GM21515 (cell line): ENCODE data around the gene KCNB1.

Source experiments
- ATAC-seq: cut with Tn5 transposase; IDR thresholded peaks from one replicate; pipeline ENCODE4 v1.9.1; 2021; ENCODE audit not compliant: unreplicated experiment

The KCNB1 gene

GRCh38 chr20:49471397-49471796 is 11.1 kb downstream of the KCNB1 start:
- ATAC-seq: no peak

GRCh38 chr20:49470922-49471321 is 11.5 kb downstream of the KCNB1 start:
- no peak for ATAC-seq

GRCh38 chr20:49469060-49469459 is 13.4 kb downstream of the KCNB1 start:
- ATAC-seq: no peak

GRCh38 chr20:49468412-49468811 is 14.1 kb downstream of the KCNB1 start:
- ATAC-seq: no peak

- no peak for ATAC-seq
Observed at GRCh38 chr20:49466114-49466912, 16.2 kb downstream of the KCNB1 start.

- no peak for ATAC-seq
Observed at GRCh38 chr20:49464556-49464955, 17.9 kb downstream of the KCNB1 start.

GRCh38 chr20:49462626-49463025 is 19.8 kb downstream of the KCNB1 start:
- ATAC-seq: no peak

GRCh38 chr20:49461894-49462620 is 20.4 kb downstream of the KCNB1 start:
- no peak for ATAC-seq

- ATAC-seq: no peak
Observed at GRCh38 chr20:49460916-49461315, 21.6 kb downstream of the KCNB1 start.

- ATAC-seq: no peak
Observed at GRCh38 chr20:49460131-49460530, 22.3 kb downstream of the KCNB1 start.

GRCh38 chr20:49459684-49460083 is 22.8 kb downstream of the KCNB1 start:
- no peak for ATAC-seq

GRCh38 chr20:49457444-49457843 is 25.0 kb downstream of the KCNB1 start:
- ATAC-seq: no peak

- ATAC-seq: no peak
Observed at GRCh38 chr20:49456646-49457045, 25.8 kb downstream of the KCNB1 start.

GRCh38 chr20:49455691-49456090 is 26.8 kb downstream of the KCNB1 start:
- no peak for ATAC-seq

GRCh38 chr20:49452011-49452482 is 30.4 kb downstream of the KCNB1 start:
- no peak for ATAC-seq

GRCh38 chr20:49450281-49450721 is 32.2 kb downstream of the KCNB1 start:
- no peak for ATAC-seq

GRCh38 chr20:49448917-49449316 is 33.6 kb downstream of the KCNB1 start:
- ATAC-seq: no peak

- ATAC-seq: no peak
Observed at GRCh38 chr20:49447946-49448809, 34.3 kb downstream of the KCNB1 start.

- ATAC-seq: no peak
Observed at GRCh38 chr20:49447364-49447763, 35.1 kb downstream of the KCNB1 start.

GRCh38 chr20:49446808-49447207 is 35.7 kb downstream of the KCNB1 start:
- ATAC-seq: no peak

GRCh38 chr20:49446080-49446479 is 36.4 kb downstream of the KCNB1 start:
- no peak for ATAC-seq
